Stimulated activated CD8-positive, alpha-beta memory T cell treated with anti-CD3 and anti-CD28 coated beads, Interleukin-12 subunit alpha, Interleukin-12 subunit beta, amount 100 ng/mL, for 24 hours (primary cell): Measurements from ENCODE around the gene SH3PXD2B.
"Not testable (repeated sequence)": the region's sequence is repeated elsewhere in the genome, so short reads cannot be mapped to it uniquely, and the experiment has no call there.

Experiments
- DNase-seq: peaks from one replicate; pipeline ENCODE4 v3.0.0-alpha.2; 2020; ENCODE audit errors: extremely low read depth

SH3PXD2B gene

GRCh38 chr5:172485511-172486202 lies 31.3 kb upstream of the SH3PXD2B start:
- DNase-seq, result no peak

GRCh38 chr5:172484664-172485063 lies 30.3 kb upstream of the SH3PXD2B start:
- no peak for DNase-seq

- no peak for DNase-seq
Observed at GRCh38 chr5:172482156-172483020, 28.1 kb upstream of the SH3PXD2B start.

GRCh38 chr5:172481011-172481800 lies 26.9 kb upstream of the SH3PXD2B start:
- no peak for DNase-seq

- no peak for DNase-seq
Observed at GRCh38 chr5:172479784-172480115, 25.4 kb upstream of the SH3PXD2B start.

- DNase-seq, result no peak
Observed at GRCh38 chr5:172479034-172479783, 24.9 kb upstream of the SH3PXD2B start.

GRCh38 chr5:172478695-172479033 lies 24.3 kb upstream of the SH3PXD2B start:
- not testable (repeated sequence) for DNase-seq

GRCh38 chr5:172478256-172478655 lies 23.9 kb upstream of the SH3PXD2B start:
- DNase-seq, result no peak

- DNase-seq, result no peak
Observed at GRCh38 chr5:172477466-172477865, 23.1 kb upstream of the SH3PXD2B start.

GRCh38 chr5:172474293-172474692 lies 20.0 kb upstream of the SH3PXD2B start:
- no peak for DNase-seq

GRCh38 chr5:172473427-172473826 lies 19.1 kb upstream of the SH3PXD2B start:
- no peak for DNase-seq

GRCh38 chr5:172469697-172470096 lies 15.4 kb upstream of the SH3PXD2B start:
- DNase-seq, result no peak

GRCh38 chr5:172466062-172466461 lies 11.7 kb upstream of the SH3PXD2B start:
- no peak for DNase-seq

- DNase-seq, result no peak
Observed at GRCh38 chr5:172463031-172463430, 8.7 kb upstream of the SH3PXD2B start.

GRCh38 chr5:172459783-172460165 lies 5.4 kb upstream of the SH3PXD2B start:
- no peak for DNase-seq

GRCh38 chr5:172458976-172459782 lies 4.9 kb upstream of the SH3PXD2B start:
- no peak for DNase-seq

GRCh38 chr5:172456076-172456722 lies 1.9 kb upstream of the SH3PXD2B start:
- no peak for DNase-seq

- DNase-seq, result no peak
Observed at GRCh38 chr5:172455511-172456061, 1.3 kb upstream of the SH3PXD2B start.

GRCh38 chr5:172455087-172455381 lies 709 bp upstream of the SH3PXD2B start:
- no peak for DNase-seq

- no peak for DNase-seq
Observed at GRCh38 chr5:172453986-172454357, 353 bp downstream of the SH3PXD2B start.
